IMR-90 (cell line): ENCODE data around the gene SH2D4B. TPM values are rescaled to one million over a fixed set of nuclear protein-coding genes. Genes with fewer than 3 reads are reported as not detected.

Source experiments
- RAD21 ChIP-seq: IDR thresholded peaks from 2 replicates; pipeline ENCODE4 v1.6.1; 2012; ENCODE audit warnings: low read length, improper control_type of control experiment
- USF2 ChIP-seq: fragments of 150-350 bp; IDR thresholded peaks from 2 replicates; pipeline ENCODE4 v1.6.1; 2017; ENCODE audit warnings: mild to moderate bottlenecking, antibody characterized with exemption, low read length, low read depth
- polyA plus RNA-seq, 3 experiments: library from polyadenylated mRNA; depleted of rRNA; stranded (reverse); fragments of >200 nt; gene quantifications; 2 replicates each; pipeline ENCODE4 v1.2.3, GENCODE V29; 2012; ENCODE audit warnings: low replicate concordance in 1 of 3
- total RNA-seq: library from RNA; depleted of rRNA; stranded (reverse); fragments of >200 nt; gene quantifications from 2 replicates; pipeline ENCODE4 v1.2.3, GENCODE V29; 2012

The SH2D4B gene
- total and polyA plus RNA-seq, 2 of the 4 experiments (the other 2 are of a cell fraction) = not detected

- no peak for TF ChIP-seq USF2
- peak; percentile 28; the same call in 1 of the 2 replicates for TF ChIP-seq RAD21
Observed at GRCh38 chr10:80498833-80499741, 38.6 kb upstream of the SH2D4B start (continued).
